Stimulated activated CD8-positive, alpha-beta memory T cell treated with anti-CD3 and anti-CD28 coated beads, Interleukin-15, amount 100 ng/mL, for 24 hours (primary cell): ENCODE results near the gene CERKL.

Experiments used
- DNase-seq: peaks from one replicate; pipeline ENCODE4 v3.0.0-alpha.2; 2020; ENCODE audit warnings: low read depth

Gene CERKL

DNA sequence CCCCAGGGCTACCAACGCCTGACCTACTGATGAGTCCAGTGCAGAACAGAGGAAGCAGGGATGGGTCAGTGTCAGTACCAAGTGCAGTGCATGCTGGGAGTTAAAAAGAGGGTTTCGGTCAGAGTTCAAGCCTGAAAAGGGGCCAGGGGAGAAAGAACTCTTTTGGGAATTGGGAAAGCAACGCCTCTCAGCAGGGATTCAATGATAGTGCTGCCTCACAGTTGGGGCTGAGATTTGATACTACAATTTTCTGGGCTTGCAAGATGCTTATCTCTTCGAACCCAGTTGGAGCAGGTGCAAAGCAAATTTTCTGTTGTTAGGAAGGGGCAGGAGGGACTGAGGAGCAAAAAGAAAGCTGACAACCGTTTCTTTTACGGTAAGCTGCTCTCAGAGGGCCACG, 82.6 kb downstream of the CERKL start:
- DNase-seq: no peak

DNA sequence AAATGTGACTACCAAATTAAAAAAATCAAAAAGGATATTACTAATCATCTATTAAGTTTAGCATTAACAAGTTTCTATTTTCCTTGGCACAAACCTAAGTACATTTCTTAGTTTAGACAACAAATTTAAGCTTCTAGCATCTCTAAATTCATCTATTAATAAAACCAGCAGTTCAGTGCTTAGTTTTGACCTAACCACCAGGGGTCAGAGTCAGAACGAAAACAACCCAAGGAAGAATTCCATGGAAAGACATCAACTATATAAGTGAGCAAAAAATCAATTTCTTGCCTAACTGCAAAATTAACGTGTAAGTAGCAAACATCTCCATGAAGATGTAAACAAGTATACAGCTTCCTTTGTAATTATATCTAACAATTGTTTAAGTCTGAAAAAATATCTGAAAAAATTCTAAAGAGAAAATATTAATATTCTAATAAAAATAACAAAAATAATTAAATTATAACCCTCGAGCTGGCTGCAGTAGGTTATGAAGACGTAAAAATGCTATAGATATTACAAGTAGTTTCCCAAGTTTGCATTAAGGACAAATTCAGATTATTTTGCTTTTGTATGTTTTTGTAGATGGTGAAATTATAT, 83.7 kb downstream of the CERKL start:
- DNase-seq: no peak

DNA sequence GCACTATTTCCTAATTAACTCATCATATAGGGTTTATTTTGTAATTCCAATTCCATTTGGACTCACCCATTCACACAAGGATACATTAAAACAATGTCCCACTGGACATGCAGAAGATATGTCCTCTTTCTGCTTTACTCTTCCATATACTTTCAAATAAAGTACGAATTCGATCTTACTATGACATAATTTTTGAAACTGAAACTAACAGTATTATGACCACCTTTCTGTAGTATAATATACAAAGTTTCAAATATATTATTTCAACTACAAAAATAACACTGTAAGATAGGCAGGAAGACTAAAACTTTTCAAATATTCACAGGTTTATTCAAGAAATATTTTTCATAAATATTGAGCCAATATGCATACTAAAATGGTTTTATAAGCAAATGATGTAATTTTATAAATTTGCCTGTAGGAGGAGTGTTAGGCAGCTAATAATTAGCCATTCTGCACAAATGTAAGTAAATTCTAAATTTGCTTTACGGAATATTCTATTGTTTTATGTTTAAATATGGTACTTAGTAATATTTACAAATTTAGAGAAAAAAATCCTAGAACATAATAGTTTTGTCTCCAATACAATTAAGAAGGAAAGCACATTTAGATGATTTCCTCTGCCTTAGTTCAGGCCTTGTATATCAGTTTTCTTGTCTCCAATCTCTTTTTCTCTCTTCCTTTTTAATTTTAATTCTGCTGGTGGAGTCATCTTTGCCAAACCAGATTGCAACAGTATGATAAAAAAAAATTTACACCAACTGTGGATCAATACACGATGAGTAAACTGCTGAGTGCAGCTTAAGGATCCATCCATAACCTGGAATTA, 85.9 kb downstream of the CERKL start:
- DNase-seq: no peak

DNA sequence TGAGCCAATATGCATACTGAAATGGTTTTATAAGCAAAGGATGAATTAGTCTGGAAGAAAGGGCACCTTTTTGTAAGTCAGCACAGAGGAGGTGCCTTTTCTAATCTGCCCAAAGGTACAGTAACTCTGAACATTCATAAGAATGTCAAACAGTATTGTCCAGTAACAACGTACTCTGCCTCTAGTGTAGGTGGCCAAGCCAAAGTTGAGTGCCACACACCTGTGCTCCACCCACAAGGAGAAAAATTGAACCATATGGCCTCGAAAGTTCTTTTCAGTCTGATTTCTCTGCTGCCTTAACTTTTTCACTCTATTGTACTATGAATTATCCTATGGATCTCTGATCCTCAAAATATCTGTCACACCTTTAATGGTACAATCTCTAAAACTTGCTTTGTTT, 86.8 kb downstream of the CERKL start:
- DNase-seq: no peak

DNA sequence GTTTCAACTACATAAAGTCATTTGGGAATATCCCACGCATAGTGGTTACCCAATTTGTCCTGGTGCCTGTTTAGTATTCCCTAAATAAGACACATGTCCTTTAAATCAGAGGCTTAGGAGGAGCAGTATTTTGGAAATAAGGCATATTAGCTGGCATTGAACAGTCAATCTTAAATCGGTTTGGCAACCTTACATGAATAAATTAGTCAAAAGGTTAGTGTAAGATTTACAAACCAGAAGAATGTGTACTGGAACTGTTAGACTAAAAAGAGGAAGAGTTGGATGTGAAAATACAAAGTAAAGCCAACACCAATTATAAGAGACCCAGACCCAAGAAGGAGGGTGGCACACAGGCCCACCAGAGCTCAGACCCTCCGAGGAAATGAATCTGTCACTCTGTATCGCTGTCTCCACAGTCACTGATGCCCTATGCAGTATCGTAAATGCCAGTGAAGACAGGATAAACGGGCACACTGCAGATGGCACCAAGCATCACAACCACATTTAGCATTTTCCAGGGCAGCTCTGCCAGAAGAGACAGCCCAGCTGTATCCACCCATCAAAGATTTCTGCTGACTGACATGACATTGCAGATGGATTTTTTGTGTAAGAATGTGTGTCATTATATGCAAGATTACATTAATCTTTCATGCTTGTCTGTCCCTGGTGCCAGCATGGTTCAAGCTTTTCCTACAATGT, 90.4 kb downstream of the CERKL start:
- DNase-seq: no peak

DNA sequence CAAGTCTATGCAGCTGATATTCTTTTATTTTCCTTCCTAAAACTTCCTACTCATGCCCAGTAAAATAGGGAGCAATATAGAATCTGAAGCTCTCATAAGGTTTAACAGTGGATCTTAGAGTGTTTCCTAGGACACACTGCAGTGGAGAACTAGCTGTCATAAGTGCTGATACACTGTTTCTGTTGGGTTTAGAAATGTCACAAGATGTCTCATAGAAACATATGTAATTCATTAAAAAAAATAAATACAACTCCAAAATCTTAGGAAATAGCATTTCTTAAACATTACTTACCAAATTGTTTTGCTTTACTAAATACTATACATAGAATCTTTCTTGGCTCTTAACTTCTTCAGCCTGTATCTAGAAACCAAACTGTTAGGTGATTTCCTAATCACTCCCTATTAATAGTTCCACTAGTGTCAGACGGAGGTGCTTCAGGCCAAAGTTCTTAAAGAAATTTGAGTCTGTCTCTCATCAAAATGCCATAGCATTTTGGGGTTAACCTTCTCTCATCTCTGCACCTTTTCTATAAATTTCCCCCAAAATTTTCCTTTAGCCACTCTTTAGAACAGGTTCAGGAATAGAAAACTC, 93.7 kb downstream of the CERKL start:
- DNase-seq: no peak

DNA sequence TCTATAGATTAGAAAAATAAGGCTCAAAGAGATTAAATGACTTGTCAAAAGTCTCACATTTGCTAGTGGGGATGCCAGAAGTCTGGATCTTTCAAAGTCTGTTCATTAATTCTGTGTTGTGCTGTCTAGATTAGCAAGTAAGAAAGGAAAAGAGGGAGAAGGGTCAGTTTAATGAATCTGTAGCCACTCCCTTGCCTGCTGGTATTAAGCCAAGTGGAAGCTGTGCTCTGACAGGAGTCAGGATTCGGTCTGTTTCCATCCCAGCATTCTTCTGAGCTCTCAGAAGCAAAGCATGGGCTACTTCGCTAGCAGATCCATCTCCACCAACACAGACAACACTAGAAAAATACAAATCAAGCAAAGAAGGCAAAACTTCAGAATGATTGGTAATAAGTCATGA, 98.5 kb downstream of the CERKL start:
- no peak for DNase-seq

DNA sequence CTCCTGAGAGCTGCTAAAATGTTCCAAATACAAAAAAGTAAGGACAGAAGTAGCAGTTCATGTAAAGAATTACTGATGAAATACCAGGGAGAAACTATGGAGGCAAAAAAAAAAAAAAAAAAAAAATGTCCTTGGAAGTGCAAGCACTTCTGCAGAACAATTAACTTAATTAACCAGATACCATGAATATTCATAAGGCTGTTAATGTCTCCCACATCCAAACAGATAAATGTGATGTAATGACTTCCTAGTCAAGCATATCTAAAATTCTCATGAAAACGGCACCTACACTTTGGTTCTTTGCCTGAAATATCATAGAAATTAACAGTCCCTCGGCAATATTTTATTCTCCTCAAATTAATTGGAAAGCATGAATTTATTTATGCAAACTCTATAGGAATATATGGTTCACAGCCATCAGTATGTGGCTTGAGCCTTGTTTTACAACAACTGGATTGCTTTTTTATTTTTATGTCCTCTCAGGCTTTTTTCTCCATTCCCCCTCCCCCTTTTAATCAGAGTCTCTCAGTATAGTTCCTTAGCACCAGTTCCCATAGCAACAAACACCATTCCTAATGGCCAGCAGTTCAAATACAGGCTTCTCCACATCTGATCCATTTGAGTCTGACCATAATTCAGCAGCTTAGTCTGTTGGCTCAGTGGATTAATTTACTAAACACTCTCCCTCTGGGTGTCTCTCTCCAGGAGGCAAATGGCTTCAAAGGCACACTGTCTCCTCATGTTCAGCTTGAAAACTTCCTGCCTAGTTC, 102.7 kb downstream of the CERKL start:
- no peak for DNase-seq

DNA sequence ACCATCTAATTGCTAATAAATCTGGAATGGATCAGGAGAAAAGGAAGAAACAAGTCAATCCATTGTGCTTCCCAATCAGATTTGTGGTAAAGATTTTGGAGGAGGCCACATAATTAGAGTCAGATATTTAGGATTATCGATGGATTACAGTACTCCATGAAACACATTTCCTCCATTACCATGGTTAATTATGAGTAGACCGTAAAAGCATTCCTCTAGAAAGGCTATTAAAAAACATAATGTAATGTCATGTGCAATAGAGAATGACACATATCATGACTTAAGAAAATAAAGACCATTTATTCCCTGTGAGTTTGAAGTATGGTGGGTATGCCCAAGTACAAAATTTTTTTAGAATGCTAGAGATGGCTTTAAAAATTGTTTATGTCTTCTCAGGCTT, 103.7 kb downstream of the CERKL start:
- no peak for DNase-seq

DNA sequence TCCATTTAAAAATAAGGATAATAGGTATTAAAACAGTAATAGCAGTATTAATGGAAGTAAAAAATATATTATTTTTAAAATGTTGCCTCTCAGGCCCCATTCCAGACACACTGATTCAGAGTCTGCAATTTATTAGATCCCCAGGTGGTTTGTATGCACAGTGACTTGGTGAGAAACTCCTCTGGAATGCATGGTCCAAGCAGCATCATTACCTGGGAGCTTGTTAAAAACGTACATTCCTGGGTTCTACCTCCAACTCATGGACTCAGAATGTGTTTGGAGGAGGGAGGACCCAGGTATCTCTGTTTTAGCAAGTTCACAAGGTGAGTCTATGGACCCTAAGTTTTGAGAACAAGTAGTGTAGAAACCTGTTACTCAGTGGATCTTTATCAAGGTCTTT, 104.1 kb downstream of the CERKL start:
- DNase-seq: no peak

DNA sequence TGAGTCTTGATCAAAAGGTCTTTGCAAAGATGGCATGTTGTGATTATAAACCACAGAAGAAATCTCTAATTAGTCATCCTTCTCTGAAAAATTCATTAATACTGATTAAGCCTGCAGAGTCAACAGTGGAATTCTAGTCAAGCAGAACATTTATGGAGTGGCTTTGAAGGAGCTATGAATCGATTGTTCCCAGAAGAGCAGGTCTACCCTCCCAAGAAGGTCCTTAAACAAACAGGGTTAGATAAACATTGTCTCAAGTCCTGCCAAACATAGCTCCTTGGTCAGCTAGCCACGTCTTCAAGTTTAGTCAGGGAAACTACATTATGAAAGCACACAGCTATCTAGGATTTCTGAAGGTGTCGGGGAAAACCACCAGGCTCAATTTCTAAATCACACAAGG, 110.8 kb downstream of the CERKL start:
- DNase-seq: no peak

DNA sequence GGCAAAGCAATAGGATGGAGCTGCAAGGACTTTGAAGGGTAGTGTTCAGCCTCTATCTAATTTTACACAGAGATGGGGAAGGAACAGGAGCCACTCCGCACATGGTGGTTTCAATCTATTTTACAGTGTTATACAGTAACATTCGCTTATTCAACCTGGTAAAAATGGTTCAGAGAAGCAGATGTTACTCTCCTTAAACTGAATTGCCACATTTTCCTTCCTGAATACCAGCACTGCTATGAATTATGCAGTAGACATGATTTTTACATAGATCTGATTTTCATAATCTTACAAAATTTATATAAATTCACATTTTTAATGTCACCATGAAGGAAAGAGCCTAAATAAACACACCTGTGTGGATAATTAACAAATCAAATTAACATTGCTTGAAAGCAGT, 114.7 kb downstream of the CERKL start:
- DNase-seq: no peak

DNA sequence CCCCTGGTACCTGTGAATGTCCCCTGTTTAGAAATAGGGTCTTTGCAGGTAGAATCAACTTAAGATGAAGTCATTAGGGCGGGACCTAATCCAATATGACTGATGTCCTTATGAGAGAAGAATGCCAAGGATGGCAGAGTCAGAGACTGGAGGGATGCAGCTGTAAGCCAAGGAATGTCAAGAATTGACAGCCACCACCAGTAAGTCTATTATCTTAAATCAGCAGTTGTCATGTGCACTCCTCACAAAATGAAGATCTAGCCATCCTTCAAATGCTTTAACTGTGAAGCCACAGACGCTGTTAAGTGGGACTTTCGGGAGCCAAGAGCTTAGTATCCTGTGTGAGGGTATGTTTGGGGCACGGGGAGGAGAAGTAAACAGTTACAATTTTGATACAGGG, 116.5 kb downstream of the CERKL start:
- DNase-seq: no peak

DNA sequence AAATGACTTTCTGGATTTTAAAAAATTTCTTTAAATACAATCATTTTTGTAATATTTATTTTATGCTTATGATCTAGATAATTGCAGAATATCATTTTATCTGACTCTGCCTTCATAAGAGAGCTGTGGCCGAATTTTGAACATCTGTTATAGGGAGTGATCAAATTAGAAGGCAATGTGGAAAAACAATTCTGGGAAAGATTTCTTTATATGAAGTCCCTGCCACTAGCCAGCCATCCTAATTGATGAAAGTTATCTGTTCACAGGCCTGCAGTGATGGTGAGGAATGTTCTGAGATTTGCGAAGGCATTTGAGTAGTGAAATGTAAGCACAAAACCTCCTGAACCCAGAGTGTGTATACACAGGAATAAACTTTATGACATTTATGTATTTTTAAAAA, 120.2 kb downstream of the CERKL start:
- DNase-seq: no peak

DNA sequence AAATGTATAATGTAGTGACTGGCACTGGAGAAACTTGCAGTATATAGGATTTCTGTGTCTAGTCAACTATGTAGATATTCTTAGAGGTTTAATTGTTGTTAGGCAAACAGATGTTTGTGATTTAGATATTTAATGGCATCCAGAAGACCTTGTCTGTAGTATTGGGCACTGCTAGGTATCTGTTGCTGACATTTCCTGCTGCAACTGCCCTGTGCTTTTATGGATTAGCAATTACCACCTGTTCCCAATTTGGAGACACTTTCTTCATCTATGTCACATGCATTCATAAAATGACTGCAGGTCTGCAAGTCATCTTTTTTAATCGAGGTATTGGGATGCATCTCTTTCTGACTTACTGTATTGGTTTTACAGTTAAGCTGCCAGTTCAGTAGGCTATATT, 128.5 kb downstream of the CERKL start:
- DNase-seq: no peak

DNA sequence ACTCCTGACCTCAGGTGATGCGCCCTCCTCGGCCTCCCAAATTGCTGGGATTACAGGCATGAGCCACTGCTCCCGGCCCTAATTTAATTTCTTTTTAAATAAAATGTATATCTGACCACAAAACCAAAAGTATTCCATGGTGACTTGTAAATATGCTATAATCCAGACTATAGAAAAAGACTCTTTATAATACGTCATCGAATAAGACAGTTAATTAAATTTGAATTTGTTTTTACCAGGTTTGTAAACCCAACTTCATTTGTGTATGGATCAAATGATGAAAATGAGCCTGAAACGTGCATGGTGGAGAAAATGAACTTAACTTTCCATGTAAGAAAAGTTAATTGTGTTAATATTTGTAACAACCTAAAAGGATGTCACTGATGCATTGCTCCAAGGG, 129.8 kb downstream of the CERKL start:
- no peak for DNase-seq

DNA sequence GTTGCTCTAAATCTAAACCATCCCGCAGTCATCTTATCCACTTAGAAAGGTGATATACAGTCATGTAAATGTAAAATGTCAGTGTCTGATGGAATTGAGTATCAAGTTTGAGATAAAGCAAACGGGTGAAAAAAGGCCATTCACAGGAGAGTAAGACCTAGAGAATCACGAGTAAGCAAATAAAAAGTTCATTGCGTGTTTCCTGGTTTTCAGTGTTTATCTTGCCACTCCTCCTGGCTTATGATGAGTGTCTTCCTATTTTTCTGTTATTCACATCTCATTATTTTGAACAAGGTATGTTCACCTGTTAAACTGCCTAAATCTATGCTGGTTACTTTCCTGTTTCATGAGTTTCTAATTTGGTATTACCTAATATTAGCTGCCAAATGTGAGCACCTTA, 130.9 kb downstream of the CERKL start:
- no peak for DNase-seq

DNA sequence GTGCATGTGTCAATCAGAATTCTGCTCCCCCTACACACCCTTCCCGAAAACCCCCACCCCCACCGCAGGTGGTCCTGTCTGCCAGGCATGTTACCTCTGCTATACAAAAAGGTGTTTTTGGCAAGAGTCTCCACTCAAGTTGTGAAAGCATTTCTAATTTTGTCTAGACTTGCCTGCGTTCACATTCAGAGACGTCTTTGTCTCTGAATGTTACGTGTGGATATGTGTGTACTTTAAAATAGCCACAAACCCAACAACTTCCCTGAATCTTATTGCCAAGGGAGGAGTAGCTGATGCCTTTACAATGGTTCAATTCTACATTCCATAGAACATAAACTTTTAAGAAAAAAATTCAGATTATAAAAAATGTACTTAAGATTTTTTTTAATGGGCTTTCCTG, 133.1 kb downstream of the CERKL start:
- DNase-seq: no peak

DNA sequence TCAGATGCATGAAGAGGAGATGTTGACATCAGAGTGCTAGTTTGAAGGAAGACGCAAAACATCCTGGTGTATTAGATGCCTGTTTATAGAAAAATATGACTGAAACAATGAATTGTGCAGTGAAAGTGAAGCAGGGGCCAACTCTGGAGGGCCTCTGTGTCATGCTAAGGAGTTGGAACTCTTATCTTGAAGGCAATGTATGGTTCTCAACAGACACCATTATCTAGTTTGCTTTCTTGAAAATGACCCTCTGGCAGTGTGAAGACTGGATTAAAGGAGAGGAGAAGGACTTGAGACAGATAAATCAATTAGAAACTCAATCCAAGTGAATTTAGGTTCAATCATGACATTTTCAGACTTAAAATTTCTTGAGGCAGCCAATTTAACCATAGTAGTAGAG, 136.7 kb downstream of the CERKL start:
- DNase-seq: no peak

DNA sequence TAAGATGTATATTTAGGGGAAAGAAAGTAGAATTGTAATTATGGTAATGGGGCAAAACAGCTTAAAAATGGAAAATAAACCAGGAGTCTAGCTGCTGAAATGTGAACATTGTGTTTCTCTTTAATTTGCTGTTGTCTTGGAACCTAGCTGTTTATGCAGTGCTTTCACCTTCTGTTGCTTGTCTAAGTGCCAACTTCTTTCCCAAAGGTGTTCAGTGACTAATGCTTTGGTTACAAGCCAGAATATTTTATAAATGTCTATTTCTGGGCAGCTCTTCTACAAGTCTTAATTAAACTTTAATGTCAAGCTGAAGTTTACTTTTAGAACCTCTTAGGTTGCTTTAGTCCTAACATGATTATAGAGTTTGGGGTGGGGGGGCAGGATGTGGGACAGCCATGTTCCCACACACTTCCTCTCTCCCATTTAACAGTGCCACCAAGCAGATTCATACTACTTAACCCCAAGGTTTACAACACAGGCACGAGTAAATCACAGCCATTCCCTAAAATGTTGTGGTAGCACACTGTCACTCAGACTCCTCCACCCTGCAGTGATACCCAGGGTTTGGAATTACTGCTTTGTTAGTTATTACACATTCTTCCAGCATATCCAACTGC, 139.1 kb downstream of the CERKL start:
- DNase-seq: no peak

DNA sequence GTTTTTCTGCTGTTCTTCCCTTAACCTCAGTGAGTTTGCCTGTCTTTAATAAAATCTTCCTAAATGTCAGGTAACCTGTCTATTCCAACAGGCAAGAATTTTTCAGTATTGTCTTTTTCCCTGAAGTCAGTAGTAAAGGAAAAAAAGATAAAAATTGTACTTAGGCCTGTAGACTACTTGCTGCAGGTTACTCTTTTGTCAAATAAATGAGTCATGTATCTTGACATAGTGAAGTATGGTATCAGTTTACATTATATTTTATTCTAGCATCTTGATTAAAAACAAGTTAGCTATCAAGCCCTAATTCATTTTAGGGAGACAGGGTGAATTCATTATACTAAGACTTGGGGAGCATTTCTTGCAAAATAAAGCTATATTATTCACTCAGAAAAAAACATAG, 139.9 kb downstream of the CERKL start:
- DNase-seq: no peak

DNA sequence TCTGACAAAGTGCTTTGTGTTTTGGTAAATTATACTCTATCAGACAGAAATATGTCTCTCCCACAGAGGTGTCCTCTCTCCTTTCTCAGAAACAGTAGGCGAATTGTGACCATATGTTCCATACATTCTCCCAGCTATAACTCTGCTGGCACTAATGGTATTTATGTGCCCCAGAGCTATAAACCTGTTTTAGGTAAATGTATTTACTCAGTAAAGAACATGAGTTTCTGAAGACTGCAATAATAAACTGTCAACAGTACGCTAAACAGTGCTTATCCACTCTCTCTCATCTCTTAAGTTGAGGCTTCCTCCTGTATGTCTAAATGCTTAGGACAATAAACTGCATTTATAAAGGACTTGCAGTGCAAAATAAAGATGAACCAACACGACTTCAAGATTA, 141.2 kb downstream of the CERKL start:
- no peak for DNase-seq
